Hematopoietic multipotent progenitor cell treated with erythropoietin and hydrocortisone succinate and interleukin-3 and kit ligand, for 8 days (in vitro differentiated cells): ENCODE results near the gene STX1A.

Experiments
- DNase-seq: peaks from one replicate; pipeline ENCODE4 v3.0.0-alpha.2; 2015

The STX1A gene

GRCh38 chr7:73718905-73719805 lies at the start of gene STX1A:
Gene STX1A, minus strand, starts transcription at chr7:73719669. Its CDS starts 38 bp downstream, at chr7:73719631.
- DNase-seq, result peak; percentile 49

DNA sequence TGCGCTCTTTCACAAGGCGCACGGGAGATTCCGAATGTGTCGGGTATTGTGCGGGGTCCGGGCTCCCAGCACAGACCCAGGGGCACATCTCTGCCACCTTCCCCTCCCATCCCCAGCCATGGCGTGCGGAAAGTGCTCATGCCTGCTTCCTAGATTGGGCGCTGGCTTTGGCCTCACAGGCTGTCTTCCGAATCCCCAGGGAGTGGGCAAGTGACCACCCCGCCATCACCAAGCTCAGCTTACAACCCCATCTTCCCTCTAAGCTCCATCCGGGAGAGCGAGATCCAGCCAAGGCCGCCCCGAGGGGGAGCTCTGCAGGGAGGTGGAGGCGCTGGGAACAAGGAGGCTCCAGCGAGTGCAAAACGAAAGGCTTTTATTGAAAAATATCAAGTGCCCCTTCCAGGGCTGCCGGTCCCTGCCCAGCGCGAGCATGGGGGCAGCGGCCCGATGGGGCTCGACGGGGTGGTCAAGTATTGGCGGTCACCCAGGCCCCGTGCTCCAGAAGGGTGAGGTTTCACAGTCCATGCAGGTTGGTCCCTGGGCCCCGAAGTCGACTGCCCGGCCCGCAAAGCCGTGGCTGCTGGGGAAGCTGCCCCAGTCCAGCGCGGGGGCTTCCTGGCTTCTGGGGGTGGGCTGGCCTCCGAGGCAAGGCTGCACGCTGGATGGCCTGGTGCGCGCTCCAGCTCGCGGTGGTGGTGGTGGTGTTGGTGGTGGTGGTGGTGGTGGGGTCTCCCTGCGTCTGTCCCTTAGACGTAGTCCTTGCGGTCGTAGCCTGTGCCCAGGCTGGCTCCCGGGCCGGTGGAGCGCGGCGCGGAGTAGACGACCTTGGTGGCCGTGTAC lies 49.4 kb upstream of the STX1A start:
- no peak for DNase-seq

DNA sequence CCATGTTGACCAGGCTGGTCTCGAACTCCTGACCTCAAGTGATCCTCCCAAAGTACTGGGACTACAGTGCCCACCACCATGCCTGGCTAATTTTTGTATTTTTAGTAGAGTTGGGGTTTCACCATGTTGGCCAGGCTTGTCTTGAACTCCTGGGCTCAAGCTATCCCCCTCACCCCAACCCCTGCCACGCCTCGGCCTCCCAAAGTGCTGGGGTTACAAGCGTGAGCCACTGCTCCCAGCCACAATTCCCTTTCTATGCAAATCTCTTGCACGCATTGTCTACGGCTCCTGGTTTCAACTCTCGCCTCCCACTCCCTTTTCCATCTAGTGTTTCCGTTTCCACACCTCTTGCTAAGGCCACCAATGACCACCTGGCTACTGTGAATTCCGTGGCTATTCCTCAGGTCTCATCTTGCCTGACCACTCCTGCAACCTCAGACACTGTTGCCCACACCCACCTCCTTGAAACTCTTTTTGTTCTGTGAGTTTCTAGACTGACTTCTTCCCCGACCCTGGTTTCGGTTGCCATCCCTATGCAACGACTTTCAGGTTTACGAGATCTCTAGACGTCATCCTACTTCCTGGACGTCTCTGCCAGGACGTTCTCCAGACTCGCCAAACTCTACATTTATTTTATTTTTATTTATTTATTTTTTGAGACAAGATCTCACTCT lies 47.2 kb upstream of the STX1A start:
- DNase-seq, result no peak

GRCh38 chr7:73762659-73762999 lies 43.2 kb upstream of the STX1A start:
- no peak for DNase-seq

GRCh38 chr7:73761854-73762658 lies 42.6 kb upstream of the STX1A start:
- no peak for DNase-seq

DNA sequence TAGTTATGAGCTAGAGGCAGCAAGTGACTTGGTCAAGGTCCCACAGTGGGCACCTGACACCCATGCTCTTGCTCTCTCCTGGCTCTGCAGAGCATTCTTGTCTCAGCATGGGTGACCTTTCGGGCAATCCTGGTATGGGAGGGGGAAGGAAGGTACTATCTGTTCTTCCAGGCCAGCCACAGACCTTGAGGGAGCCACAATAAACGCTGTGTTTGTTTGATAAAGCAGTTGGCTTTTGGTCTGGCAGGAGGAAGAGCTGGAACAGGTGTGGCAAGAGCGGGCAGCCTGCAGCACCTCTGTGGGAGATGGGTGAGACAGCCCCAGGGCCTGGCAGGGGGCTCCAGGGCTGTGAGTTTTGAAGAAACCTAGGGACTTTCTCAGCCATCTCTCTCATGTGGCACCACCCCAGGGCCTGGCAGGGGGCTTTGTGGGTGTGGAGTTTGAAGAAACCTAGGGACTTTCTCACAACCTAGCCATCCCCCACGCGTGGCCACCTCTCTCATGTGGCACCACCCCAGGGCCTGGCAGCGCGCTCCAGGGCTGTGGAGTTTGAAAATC lies 39.2 kb upstream of the STX1A start:
- DNase-seq, result peak; percentile 88

- peak; percentile 88 for DNase-seq
Observed at GRCh38 chr7:73749931-73750776, 30.7 kb upstream of the STX1A start.

GRCh38 chr7:73746378-73746777 lies 26.9 kb upstream of the STX1A start:
- DNase-seq, result no peak

DNA sequence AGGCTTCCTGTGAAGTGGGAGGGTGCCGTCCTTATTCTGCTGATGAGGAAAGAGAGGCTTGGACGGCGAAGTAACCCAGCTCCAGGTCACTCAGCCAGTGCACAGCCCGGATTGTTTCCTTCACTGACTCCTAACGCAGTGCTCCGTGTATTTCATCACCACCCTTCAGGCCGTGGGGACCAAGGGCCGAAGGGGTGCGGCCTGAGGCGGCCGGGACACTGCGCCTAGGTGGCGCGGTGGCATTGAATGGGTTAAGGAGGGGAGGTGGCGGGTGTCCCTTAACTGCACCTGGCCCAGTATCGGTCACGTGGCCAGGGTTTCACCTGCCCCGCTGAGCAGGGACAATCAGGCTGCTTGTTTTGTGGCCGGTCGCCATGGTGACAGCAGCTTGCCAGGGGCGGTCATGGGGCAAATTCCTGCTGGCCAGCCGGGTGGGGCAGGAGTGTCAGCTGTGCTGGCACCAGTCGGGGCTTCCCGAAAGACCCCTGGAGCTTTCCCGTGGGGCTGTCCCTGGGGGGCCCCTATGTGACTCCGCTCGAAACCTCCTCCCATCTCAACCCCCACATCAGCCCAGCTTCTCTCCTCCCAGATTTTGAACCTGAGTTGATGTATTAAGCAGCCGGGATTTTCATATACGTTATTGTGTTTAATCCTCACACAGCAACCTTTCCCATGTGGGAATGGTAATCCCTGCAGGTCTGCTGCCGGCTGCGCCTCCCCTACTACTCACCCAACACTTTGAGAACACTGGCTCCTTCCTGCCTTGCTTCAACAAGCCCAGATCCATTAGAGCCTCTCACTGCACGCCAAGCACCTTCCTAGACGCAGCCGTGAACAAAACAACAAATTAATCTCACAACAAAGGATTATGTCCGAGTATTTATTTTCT lies 23.5 kb upstream of the STX1A start:
- DNase-seq, result no peak

DNA sequence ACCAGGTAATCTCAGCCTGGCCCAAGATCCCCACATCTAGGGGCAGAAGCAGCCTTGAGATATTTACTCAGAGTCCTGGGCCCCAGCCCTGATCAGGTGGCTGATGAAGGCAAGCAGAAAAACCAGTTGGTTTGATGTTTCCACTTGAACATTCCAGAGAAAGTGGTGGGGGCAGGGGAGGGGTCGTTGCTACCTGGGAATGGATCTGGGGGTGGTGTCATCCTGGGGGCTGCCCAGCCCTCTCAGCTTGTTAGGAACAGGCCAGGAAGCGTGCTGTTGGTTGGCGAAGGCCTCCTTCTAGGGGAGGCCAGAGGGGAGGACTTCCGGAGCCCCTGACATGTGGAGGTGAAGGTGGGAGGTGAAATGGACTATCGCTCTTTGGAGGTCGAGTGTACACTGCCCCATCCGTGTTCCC lies 22.9 kb upstream of the STX1A start:
- DNase-seq, result no peak

DNA sequence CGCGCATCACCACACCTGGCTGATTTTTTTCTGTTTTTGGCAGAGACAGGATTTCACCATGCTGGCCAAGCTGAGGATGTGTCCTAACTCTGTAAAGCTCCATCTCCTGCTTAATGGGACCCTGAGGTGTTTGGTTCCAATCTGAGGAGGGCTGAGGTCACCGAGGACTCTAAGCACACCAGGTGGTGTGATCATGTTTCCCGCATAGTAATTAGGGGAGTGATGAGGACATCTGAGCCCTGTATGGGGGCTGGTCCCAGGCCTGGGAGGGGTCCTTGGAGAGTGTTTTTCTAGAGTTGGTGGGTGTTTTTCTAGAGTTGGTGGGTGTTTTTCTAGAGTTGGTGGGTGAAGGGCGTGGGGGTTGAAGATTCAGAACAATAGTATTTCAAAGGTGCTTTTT lies 22.1 kb upstream of the STX1A start:
- DNase-seq, result no peak

- DNase-seq, result no peak
Observed at GRCh38 chr7:73740771-73741170, 21.3 kb upstream of the STX1A start.

GRCh38 chr7:73740212-73740611 lies 20.7 kb upstream of the STX1A start:
- no peak for DNase-seq

DNA sequence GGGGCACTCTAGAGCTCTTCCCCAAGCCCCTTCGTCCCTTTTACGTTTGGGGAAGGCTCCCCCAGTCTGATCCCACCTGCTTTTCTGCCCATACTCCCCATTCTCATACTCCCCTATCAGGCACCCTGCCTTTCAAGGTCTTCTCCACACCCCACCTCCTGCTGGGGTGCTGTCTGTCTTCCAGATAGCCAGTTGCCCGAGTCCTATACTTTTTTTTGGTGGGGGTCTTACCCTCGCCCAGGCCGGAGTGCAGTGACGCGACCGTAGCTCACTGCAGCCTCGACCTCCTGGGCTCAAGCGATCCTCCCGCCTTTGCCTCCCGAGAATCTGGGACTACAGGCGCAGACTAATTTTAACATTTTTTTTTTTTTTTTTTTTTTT lies 19.9 kb upstream of the STX1A start:
- no peak for DNase-seq

GRCh38 chr7:73738612-73739386 lies 19.3 kb upstream of the STX1A start, which contains the start of gene ABHD11:
Gene ABHD11, minus strand, starts transcription at chr7:73738802. Its CDS starts 32 bp downstream, at chr7:73738770.
- DNase-seq, result peak; percentile 90

DNA sequence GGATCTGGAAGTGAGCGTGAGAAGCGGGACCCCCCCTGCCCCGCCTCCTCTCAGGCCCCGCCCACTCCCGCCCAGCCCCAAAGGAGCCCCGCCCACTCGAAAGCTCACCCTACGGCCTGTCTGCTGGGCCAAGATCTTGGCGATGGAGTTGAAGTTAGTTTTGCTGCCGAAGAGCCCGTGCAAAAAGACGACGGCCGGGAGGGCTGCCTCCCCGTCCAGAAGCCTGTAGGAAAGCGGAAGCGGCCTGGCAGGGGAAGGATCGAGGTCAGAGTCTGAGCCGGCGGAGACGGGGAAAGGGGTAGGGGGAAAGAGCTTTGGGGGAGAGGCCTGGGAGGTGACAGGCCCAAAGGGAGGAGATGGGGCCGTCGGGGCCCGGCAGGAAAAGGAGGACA lies 18.7 kb upstream of the STX1A start:
- DNase-seq, result peak; percentile 66

DNA sequence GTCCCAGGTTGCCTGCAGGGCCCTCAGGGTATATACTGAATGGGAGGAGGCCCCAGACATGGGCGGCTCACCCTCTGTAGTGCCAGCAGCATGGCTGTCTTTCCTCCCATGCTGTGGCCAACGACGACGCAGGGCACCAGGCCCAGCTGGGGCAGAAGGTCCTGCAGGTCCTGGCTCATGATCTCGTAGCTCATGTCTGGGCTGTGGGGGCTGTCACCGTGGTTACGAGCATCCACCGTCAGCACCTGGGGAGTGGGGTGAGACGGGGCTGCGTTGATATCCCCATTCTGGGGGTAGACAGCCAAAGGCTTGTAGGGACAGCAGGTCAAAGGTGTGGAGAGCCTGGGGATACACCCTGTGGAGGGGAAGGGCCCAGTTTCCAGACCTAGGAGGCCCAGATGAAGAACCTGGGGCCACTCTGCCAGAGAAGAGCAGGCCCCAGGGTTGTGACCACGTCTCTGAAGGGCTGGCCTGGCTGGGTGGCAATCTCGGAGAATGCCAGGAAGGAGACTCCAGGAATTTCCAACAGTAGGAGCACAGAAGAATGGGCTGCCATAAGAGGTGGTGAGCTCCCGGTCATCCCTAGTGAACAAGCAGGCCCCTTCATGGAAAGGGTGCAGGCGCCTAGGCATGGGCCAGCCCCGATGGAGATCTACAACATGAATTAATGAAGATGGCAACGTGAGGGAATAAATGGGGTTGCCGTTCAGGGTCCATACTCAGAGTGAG lies 18.2 kb upstream of the STX1A start:
- no peak for DNase-seq

GRCh38 chr7:73736885-73737284 lies 17.4 kb upstream of the STX1A start:
- no peak for DNase-seq

DNA sequence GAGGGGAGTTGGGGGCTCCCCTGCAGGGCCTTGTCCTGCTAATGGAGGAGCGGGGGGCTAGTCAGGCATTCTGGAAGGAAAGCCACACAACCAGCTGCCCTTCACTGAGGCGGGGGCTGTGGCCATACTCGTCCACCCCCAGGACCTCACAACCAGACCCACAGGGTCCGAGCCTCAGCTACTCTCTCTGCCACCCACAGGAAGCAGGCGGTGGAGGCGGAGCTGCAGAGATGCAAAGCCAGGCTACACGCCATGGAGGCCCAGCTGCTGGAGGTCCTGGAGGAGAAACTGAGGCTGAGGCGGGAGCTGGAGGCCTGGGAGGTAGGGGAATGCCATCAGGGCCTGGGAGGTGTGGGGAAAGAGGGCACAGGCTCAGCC lies 16.0 kb upstream of the STX1A start:
- DNase-seq, result no peak
